Renal cortical epithelial cell (primary cell): Measurements from ENCODE around the gene HECTD3. TPM values are rescaled to one million over a fixed set of nuclear protein-coding genes. Genes with fewer than 3 reads are reported as not detected.

ENCODE experiments used
- DNase-seq: peaks from one replicate; pipeline ENCODE4 v3.0.0-alpha.2; 2011; ENCODE audit warnings: low read depth
- total RNA-seq: library from RNA; depleted of rRNA; stranded (reverse); fragments of >200 nt; gene quantifications from 2 replicates; pipeline ENCODE4 v1.2.3, GENCODE V29; 2014

HECTD3 gene
- total RNA-seq: 23.1 and 53.7 TPM in 2 replicates

DNA sequence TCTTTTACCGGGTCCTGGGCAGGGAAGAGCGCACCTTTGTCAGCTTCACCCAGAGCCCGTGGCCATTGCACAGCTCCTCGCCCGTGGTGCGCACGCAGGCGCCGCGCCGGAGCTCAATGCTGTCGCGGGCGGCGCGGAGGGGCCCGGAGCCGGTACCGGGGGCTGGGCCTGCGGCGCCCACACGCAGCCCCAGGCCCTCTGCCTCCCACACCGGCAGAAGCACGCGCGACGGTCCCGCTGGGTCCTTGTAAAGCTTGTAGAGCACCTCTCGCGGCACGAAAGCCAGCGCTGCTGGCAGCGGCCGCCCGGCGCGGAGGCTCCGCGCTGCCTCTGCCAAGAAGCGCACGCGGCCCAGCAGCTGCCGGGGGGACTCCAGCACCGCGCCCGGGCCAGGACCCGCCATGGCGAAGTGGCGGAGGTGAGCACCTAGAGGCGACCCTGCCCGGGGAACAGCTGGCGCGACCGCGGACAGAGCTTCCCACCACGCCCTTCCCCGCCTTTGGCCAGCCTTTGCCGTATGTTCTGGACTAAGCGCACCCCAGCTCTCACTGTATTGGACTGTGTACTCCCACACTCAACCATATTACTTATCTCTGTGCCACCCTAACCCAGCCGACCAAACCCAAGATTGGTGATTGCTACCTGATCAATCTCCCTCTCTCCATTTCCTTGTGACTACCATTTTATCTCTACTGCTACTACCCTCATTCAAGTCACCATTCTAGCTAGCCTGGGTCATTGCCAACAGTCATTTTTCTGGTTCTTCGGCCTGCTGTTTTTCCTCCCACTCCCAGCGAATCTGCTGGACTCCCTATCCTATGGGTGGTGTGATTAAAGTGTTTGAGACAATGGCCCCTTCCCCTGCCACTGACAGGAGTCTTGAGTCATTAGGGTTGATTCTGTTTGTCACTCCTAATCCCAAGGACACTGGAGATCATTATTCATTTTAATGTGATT, at the start of gene HECTD3:
HECTD3 (minus strand) TSS at position 470 of the 957 bp plus-strand sequence; CDS start at position 403, 67 bp downstream.
- DNase-seq: peak; percentile 61

DNA sequence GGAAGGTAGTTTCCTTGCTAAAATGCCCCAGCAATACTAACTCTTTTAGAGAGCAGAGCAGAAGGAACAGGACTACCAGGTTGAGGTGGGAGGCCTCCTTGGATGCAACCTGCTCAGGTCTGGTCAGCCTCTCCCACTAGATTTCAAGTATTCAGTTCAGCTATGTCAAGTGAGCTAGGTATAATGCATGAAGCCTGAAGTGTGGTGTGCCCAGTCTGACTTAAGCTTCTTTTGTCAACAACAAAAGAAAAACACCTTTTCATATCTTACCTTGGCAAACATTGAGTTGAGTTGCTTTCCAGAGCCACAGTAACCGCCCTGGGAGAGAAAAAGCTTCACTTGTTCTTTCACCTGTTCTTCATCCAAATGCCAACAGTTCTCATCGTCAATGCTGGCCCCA, 48.7 kb upstream of the HECTD3 start:
- DNase-seq: no peak

GRCh38 chr1:45057542-45057941, 46.4 kb upstream of the HECTD3 start:
- no peak for DNase-seq

DNA sequence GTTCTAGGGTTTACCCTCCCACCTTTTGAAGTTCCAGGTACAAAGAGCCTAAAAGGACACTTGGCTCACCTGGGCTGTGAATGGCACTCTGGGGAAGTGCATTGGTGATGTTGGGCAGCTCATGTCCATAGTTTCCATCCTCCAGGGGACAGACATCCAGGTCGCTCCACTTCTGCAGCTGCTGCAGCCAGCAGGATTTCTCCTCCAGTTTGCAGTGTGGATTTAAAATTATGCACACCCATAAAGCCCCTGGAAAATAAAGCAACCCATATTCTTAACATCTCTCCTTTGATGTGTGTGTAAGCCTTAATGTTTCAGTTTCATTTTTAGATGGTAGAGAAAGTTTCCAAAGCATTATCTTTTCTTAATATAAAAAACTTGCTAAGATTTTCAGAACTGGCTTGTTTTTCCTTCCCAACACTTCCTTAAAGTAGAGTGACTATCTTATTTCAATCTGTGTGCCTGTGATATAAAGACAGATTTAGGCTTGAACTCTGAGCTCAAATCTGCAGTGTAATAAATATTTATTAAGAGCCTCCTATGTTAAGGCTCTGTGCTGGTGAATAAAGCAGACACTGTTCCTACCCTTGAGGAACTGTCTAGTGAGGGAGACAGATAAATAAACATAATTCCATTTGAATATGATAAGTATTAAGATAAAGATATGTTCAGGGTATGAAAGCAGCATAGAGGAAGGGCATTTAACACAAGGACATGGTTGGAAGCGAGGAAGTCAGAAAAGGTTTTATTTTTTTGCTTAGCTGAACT, 40.1 kb upstream of the HECTD3 start:
- DNase-seq: no peak

GRCh38 chr1:45047032-45047431, 35.9 kb upstream of the HECTD3 start:
- DNase-seq: no peak

GRCh38 chr1:45044916-45045315, 33.8 kb upstream of the HECTD3 start:
- no peak for DNase-seq

GRCh38 chr1:45043094-45043493, 32.0 kb upstream of the HECTD3 start:
- DNase-seq: no peak

- DNase-seq: no peak
Measured at GRCh38 chr1:45040297-45040696, 29.2 kb upstream of the HECTD3 start.

GRCh38 chr1:45038661-45039364, 27.7 kb upstream of the HECTD3 start:
- DNase-seq: no peak

- DNase-seq: no peak
Measured at GRCh38 chr1:45038240-45038639, 27.1 kb upstream of the HECTD3 start.

GRCh38 chr1:45037456-45037855, 26.3 kb upstream of the HECTD3 start:
- DNase-seq: no peak

DNA sequence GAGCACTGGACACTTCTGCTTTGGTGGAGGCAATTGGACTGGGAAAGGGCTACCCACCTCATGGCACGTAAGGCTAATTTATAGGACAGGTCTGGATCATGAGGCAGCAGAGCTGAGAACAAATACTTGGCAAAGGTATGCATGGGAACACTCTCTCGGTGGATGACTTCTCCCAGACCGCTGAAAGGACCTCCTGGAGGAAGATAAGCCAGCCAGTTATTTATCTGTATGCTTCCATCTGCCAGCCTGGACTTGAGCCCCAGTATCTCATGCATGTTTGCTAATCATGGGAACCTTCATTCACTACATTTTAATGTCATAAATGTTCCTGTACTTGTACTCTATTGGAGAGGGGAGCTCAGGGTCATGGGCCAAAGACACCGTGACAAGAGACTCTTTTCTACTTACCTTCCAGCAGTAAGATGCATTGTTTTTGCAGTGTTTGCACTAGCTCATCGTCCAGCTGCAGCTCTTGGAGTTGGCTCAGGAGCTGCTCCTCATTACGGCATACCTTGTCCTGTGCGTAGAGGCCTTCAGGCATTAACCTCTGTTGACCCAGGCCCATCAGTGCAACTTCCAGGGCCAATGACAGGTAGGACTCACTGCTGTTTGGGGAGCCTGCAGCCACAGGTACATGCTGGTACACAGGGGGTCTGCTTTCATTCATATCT, 24.6 kb upstream of the HECTD3 start:
- DNase-seq: no peak

DNA sequence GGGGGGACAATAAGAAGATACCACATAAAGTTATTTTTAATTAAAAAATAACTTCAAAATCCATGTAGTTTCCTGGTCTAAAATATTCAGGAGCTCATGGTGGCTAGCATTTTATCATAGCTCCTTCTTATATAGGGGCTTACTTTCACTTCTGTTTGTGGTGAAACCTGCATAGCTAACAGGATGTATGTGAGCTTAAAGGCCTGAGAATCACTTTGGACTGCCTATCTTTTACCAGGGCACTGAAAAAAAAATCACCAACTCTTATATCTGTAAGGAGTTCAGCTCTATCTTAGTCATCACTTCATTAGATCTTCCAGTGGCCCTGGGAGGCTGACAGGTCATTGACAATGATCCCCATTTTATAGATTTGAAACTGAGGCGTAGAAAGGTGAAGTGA, 22.2 kb upstream of the HECTD3 start:
- no peak for DNase-seq

- DNase-seq: no peak
Measured at GRCh38 chr1:45032837-45033236, 21.7 kb upstream of the HECTD3 start.

DNA sequence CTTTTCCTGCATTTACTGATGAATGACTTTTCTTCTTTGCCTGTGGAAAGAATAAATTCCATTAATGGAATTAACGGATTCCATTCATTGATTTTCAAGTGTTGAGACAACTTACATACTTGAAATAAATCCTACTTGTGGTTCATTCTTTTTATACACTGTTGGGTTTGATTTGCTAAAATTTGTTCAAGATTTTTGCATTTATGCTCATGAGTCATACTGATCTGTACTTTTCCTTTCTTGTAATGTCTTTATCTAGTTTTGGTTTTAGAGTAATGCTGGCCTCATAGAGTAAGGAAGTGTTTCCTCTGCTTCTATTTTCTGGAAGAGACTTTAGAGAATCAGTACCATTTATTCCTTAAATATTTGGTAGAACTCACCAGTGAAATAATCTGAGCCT, 15.3 kb upstream of the HECTD3 start:
- no peak for DNase-seq

DNA sequence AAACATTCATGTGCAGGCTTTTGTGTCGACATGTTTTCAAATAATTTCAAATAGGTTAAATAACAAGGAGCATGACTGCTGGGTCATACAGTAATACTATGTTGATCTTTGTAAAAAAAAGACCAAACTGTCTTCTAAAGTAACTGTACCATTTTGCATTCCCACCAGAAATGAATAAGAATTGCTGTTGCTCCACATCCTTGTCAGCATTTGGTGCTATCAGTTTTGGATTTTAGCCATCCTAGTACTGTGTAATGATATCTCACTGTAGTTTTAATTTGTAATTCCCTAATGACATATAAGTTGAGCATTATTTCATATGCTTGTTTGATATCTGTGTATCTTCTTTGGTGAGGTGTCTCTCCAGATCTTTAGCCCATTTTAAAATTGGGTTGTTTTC, 12.5 kb upstream of the HECTD3 start:
- DNase-seq: no peak

- DNase-seq: peak; percentile 54
Measured at GRCh38 chr1:45018599-45019230, 7.6 kb upstream of the HECTD3 start.

GRCh38 chr1:45016767-45017166, 5.6 kb upstream of the HECTD3 start:
- no peak for DNase-seq

- DNase-seq: no peak
Measured at GRCh38 chr1:45016090-45016697, 5.1 kb upstream of the HECTD3 start.

DNA sequence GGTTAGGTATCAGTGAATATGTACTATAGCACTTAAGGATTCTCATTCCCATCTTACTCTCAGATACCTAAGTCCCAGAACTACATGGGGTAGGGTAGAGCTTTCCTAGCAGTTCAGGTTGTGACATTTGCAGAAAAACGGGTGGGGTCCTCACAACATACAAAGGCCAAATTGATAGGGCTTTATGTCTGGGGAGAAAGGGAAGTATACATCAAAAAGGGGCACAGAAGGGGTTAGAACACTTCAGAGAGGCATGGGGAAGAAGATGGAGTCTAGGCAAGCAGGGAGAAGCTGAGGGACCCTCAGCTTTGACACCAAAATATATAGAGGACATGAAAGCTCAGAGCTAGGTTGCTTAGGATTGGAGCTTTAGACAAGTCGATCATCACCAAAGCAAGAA, 4.6 kb upstream of the HECTD3 start:
- no peak for DNase-seq
